OCI-LY1 (cell line): Measurements from ENCODE around the gene SLC35G6.

Experiments used
- H2AFZ ChIP-seq: fragments of 200-600 bp; sonication (generic), shearing (Covaris generic); 2 replicates; pipeline ENCODE4 v1.6.0; 2014; ENCODE audit warnings: antibody characterized with exemption, mild to moderate bottlenecking, low read length
- H3F3A ChIP-seq: fragments of 200-600 bp; sonication (generic), shearing (Covaris generic); 2 replicates; pipeline ENCODE4 v1.6.0; 2014; ENCODE audit warnings: mild to moderate bottlenecking, antibody characterized with exemption, low read length, moderate library complexity; ENCODE audit not compliant: insufficient read depth
- H3K27ac ChIP-seq: fragments of 200-600 bp; sonication (generic); 2 replicates; pipeline ENCODE4 v1.5.1; 2014; ENCODE audit warnings: low read length, mixed run types, mild to moderate bottlenecking, low read depth; ENCODE audit not compliant: poor library complexity, severe bottlenecking
- H3K27me3 ChIP-seq: fragments of 200-600 bp; sonication (generic); 2 replicates; pipeline ENCODE4 v1.6.0; 2014; ENCODE audit warnings: antibody characterized with exemption, mild to moderate bottlenecking, low read length, moderate library complexity; ENCODE audit not compliant: insufficient read depth
- H3K36me3 ChIP-seq: fragments of 200-600 bp; sonication (generic); 2 replicates; pipeline ENCODE4 v1.6.1; 2014; ENCODE audit warnings: mild to moderate bottlenecking, antibody characterized with exemption, low read length, moderate library complexity, mixed read lengths; ENCODE audit not compliant: insufficient read depth
- H3K4me1 ChIP-seq: fragments of 200-600 bp; sonication (generic); 2 replicates; pipeline ENCODE4 v1.5.1; 2014; ENCODE audit warnings: mild to moderate bottlenecking, low read length, moderate library complexity; ENCODE audit not compliant: insufficient read depth, severe bottlenecking
- H3K4me2 ChIP-seq: fragments of 200-600 bp; sonication (generic), shearing (Covaris generic); 2 replicates; pipeline ENCODE4 v1.6.1; 2014; ENCODE audit warnings: low read length
- H3K4me3 ChIP-seq: fragments of 200-600 bp; sonication (generic); 2 replicates; pipeline ENCODE4 v1.5.1; 2014; ENCODE audit warnings: low read length, low read depth, mild to moderate bottlenecking, mixed read lengths; ENCODE audit not compliant: poor library complexity, severe bottlenecking
- H3K79me2 ChIP-seq: fragments of 200-600 bp; shearing (Covaris generic); 2 replicates; pipeline ENCODE4 v1.6.1; 2016; ENCODE audit warnings: mixed run types, low read length, mixed read lengths; ENCODE audit not compliant: insufficient read depth
- H3K9ac ChIP-seq: fragments of 200-600 bp; sonication (generic), shearing (Covaris generic); 2 replicates; pipeline ENCODE4 v1.6.1; 2014; ENCODE audit warnings: mild to moderate bottlenecking, low read length, mixed read lengths
- H3K9me2 ChIP-seq: fragments of 200-600 bp; sonication (generic), shearing (Covaris generic); 2 replicates; pipeline ENCODE4 v1.6.1; 2014; ENCODE audit warnings: low read depth, mild to moderate bottlenecking, low read length, mixed read lengths
- H3K9me3 ChIP-seq: fragments of 200-600 bp; shearing (Covaris generic); 2 replicates; pipeline ENCODE4 v1.6.1; 2014; ENCODE audit warnings: low read length, mixed read lengths
- H4K20me1 ChIP-seq: fragments of 200-600 bp; sonication (generic), shearing (Covaris generic); 2 replicates; pipeline ENCODE4 v1.6.0; 2016; ENCODE audit warnings: mild to moderate bottlenecking, low read length; ENCODE audit not compliant: insufficient read depth
- EZH2 ChIP-seq: fragments of 200-600 bp; sonication (generic), shearing (Covaris generic); IDR thresholded peaks from 2 replicates; pipeline ENCODE4 v1.8.0; 2017; ENCODE audit warnings: borderline replicate concordance, mixed run types, mild to moderate bottlenecking, antibody characterized with exemption, low read length, moderate library complexity, mixed read lengths
- TF ChIP-seq, protein P1 (sequence below): fragments of 200-600 bp; sonication (generic), shearing (Covaris generic); IDR thresholded peaks from 2 replicates; pipeline ENCODE4 v1.5.1; 2017; ENCODE audit warnings: mild to moderate bottlenecking, antibody characterized with exemption, low read length, moderate library complexity, mixed read lengths

SLC35G6 gene

DNA sequence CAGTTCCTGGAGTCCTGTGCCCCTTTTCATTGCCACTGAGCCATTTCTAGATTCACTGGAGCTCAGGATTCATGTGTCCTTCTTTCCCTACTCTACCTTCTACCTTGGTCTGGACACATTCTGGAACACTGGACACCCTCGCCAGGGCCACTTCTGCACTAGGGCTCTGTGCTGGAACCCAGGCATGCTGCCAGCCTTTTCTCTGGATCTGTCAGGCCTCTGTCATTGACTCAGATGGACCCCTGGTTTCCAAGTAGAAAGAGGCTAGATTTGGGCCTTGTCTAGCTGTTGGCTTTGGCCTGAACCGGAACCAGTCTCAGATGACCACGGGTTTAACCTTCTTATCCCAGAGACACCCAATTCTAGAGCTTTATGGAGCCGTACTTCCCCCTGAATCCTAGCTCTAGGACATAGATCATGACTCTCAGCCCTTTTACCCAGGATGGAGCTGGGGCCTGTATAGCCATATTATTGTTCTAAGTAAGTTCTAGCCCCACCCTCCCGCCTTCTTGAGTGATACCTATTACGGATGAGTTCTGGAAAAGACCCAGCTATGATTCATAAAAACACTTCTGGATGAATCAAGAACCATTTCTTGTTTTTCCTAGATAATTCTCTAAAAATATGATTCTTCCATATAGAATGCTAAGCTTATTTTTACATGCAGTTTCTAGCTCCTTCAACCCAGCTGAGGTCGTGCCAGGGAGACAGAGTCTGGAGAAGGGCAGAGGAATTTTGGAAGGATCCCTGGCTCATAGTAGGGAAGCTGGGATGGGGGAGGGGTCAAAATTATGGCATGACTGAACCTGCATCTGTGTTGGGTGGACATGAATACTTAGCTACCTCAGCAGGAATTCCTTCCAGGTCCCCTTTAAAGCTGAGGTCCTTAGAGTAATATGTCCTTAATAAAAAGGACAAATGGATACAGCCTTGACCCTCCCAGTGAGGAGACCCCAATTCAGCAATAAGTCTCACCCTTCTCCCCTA lies 37.5 kb upstream of the SLC35G6 start:
- Histone ChIP-seq H3K4me3 (no peak overlapping the region), H3K9me3 (no peaks in the 10 kb centered on the region), H3K9ac (no peak overlapping the region), H3K9me2 (no peaks in the 10 kb centered on the region), H3K27me3 (peaks cover 19% of the 10 kb centered on the region), H3K36me3 (no peaks in the 10 kb centered on the region), H3F3A (no peaks in the 10 kb centered on the region), H3K4me1 (peaks cover 33% of the 10 kb centered on the region), H2AFZ (no peak overlapping the region), H3K79me2 (no peaks in the 10 kb centered on the region), H4K20me1 (no peaks in the 10 kb centered on the region), H3K27ac (no peak overlapping the region), H3K4me2 (no peak overlapping the region)
- TF ChIP-seq EZH2, result no peak
- TF ChIP-seq, protein P1, sequence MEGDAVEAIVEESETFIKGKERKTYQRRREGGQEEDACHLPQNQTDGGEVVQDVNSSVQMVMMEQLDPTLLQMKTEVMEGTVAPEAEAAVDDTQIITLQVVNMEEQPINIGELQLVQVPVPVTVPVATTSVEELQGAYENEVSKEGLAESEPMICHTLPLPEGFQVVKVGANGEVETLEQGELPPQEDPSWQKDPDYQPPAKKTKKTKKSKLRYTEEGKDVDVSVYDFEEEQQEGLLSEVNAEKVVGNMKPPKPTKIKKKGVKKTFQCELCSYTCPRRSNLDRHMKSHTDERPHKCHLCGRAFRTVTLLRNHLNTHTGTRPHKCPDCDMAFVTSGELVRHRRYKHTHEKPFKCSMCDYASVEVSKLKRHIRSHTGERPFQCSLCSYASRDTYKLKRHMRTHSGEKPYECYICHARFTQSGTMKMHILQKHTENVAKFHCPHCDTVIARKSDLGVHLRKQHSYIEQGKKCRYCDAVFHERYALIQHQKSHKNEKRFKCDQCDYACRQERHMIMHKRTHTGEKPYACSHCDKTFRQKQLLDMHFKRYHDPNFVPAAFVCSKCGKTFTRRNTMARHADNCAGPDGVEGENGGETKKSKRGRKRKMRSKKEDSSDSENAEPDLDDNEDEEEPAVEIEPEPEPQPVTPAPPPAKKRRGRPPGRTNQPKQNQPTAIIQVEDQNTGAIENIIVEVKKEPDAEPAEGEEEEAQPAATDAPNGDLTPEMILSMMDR, result no peak

DNA sequence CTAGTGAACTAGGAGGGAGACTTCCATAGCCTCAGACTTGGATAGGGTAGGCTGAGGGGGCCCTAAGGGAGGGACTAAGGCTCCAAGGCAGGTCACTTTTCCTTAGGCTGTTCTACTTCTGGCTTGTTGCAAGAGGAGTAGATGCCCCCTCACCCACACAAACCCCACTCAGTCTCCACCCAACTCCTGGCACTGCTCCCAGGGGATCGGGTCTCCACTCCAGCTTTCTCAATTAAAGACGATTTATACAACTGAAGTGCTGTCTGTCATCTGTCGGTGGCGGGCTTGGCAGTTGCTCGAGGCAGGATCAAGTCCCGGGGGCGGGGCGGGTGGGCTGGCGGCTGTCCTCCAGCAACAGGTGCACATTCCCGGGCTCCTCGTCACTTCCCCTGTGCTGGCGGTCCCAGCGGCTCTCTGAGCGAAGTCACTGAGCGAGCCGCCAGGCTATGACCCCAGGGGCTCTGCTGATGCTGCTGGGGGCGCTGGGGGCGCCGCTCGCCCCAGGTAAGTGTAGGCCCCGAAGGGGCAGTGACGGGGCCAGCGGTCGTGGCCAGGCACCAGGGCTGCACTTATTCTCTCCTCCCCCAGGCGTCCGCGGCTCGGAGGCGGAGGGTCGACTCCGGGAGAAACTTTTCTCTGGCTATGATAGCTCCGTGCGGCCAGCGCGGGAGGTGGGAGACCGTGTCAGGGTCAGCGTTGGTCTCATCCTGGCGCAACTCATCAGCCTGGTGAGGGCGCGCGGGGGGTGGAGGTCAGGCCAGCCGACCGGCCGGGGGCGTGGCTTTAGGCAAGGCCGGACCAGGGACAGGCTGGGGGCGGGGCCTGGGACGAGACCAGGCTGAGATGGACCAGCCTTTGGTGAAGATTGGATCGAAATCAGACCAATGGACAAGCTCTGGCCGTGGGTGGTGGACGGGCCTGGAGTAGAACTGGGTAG lies 36.3 kb upstream of the SLC35G6 start, which contains the start of gene CHRNB1:
Gene CHRNB1, plus strand, starts transcription at position 380 of the 937 bp plus-strand sequence. Its CDS starts 67 bp downstream, at position 447.
- Histone ChIP-seq H3K27ac (no peak within 1 kb of the TSS), H3K79me2 (no peaks in the 10 kb centered on the region), H3K9me3 (no peaks in the 10 kb centered on the region), H3K4me1 (peaks cover 22% of the 10 kb centered on the region), H3K9me2 (no peaks in the 10 kb centered on the region), H3K36me3 (no peaks in the 10 kb centered on the region), H3K9ac (no peak within 1 kb of the TSS; the same call in 1 of the 2 replicates), H3F3A (no peaks in the 10 kb centered on the region), H4K20me1 (no peaks in the 10 kb centered on the region), H3K27me3 (peaks cover 16% of the 10 kb centered on the region; the same call in 1 of the 2 replicates), H3K4me3 (peak within 1 kb of the TSS; percentile 50), H2AFZ (no peak within 1 kb of the TSS), H3K4me2 (peak within 1 kb of the TSS; percentile 69)
- TF ChIP-seq EZH2, result no peak
- TF ChIP-seq, protein P1, result no peak

DNA sequence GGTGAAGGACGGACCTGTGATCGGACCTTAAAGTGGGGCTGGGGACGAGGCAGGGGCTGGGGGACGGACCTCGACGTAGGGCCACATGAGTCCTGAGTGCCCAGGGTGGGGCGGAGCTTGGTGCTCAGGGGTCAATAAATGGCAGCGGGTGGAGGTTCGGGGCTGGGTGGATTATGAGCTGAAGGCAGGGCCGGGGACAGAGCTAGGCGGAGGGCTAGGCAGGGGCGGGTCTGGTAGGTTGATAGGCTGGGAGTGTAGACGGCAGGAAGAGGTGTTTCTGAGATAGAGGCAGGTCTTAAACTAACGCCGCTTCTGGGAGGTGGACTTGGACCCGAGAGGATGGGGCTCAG lies 35.7 kb upstream of the SLC35G6 start:
- H3K9me3 ChIP-seq, result no peaks in the 10 kb centered on the region
- H3K4me2 ChIP-seq, result peak overlapping the region; percentile 69
- no peaks in the 10 kb centered on the region for H4K20me1 ChIP-seq
- H3K4me3 ChIP-seq, result peak overlapping the region; percentile 50
- peaks cover 10% of the 10 kb centered on the region; the same call in 1 of the 2 replicates for H3K27me3 ChIP-seq
- H3K36me3 ChIP-seq, result no peaks in the 10 kb centered on the region
- no peak overlapping the region; the same call in 1 of the 2 replicates for H3K9ac ChIP-seq
- H2AFZ ChIP-seq, result no peak overlapping the region
- no peaks in the 10 kb centered on the region for H3K79me2 ChIP-seq
- no peak overlapping the region for H3K27ac ChIP-seq
- no peaks in the 10 kb centered on the region for H3F3A ChIP-seq
- TF ChIP-seq, protein P1, result no peak
- TF ChIP-seq EZH2, result no peak
- H3K4me1 ChIP-seq, result peaks cover 15% of the 10 kb centered on the region
- no peaks in the 10 kb centered on the region for H3K9me2 ChIP-seq
